SIG-M5 treated with dmso at 0.1 percent for 504 hours (cell line): ENCODE data around the gene UNC45A.

Experiments
- DNase-seq: peaks from one replicate; lab custom pipeline; 2025; ENCODE audit not compliant: unreplicated experiment; lab: John Stamatoyannopoulos, UW

UNC45A gene

GRCh38 chr15:90941038-90941437 lies 6.0 kb downstream of the UNC45A start:
- no peak for DNase-seq

DNA sequence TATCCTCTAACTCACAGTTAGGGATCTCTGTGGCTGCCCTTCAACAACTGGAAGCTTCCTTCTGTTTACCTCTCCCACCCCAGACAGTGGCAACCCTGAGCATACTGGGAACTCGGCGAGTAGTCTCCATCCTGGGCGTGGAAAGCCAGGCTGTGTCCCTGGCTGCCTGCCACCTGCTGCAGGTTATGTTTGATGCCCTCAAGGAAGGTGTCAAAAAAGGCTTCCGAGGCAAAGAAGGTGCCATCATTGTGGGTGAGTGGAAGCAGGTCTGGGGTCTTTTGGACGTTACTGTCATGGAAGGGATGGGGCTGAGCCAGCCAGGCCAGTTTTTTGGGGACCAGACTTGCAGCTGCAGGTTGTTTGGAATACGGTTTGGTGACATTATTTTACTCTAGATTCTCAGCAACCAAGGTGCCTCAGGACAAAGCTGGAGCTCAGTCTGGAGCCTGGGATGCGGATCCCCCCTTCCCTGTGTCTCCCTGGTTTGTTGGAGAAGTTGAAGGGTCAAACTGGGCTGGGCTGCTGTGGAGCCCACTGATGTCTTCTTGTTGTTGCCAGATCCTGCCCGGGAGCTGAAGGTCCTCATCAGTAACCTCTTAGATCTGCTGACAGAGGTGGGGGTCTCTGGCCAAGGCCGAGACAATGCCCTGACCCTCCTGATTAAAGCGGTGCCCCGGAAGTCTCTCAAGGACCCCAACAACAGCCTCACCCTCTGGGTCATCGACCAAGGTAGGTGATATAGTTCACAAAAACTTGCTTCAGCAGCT lies 7.5 kb downstream of the UNC45A start:
- DNase-seq: no peak

GRCh38 chr15:90945091-90945490 lies 10.0 kb downstream of the UNC45A start:
- DNase-seq: no peak

DNA sequence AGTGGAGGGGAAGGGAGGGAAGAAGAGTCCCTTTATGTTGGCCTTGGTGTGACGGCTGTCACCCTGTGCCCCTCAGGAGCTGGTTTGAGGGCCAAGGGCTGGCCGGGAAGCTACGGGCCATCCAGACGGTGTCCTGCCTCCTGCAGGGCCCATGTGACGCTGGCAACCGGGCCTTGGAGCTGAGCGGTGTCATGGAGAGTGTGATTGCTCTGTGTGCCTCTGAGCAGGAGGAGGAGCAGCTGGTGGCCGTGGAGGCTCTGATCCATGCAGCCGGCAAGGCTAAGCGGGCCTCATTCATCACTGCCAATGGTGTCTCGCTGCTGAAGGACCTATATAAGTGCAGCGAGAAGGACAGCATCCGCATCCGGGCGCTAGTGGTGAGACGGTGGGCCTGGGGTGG lies 11.5 kb downstream of the UNC45A start:
- DNase-seq: no peak

DNA sequence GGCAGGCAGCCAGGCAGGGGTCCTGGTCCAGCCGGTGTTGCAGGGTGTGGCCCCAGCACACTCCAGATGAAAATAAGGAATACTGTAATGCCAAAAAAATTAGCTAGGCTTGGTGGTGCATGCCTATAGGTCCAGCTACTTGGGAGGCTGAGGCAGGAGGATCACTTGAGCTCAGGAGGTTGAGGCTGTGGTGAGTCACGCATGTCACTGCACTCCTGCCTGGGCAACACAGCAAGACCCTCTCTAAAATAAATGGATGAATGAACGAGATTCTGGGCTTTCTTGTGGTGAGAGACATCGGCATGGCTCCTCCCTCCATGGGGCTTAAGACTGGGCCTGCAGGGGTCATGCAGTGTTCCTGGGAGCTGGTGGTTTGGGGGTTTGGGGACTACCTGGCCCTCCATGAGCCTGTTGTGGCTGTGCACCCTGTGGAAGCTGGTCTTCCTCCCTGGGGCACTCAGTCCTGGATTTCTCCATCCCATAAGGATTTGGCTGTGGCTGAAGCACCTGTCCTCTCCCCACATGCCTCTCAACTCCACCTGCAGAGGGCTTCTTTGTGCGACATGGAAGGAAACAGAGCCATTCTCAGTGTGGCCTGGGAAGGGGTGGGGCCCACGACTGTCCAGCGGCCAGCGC lies 12.0 kb downstream of the UNC45A start:
- no peak for DNase-seq

DNA sequence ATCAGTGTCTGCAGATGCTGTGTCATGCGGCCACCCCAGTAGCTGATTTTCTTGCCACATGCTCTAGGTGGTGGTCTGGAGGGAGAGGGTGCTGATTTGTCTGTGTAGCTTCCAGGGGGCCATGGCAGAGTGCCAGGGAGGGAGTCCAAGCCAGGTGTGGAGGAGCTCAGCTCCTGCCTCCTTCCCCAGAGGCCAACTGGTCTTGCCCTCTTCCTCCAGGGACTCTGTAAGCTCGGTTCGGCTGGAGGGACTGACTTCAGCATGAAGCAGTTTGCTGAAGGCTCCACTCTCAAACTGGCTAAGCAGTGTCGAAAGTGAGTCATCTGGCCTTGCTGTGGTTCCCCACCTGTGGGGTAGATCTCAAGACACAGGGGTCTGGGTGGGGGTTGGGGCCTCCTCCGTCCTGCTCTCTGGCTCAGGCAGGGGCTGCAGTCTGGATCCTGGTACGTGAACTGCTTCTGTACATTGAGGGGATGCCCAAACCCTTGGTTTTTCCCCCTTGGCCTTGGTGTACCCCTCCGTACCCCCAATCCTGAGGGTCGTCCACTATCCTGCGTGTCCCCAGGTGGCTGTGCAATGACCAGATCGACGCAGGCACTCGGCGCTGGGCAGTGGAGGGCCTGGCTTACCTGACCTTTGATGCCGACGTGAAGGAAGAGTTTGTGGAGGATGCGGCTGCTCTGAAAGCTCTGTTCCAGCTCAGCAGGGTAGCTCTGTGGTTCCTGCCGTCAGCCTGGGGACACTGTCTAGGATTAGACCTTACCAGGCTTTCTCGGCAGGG lies 12.7 kb downstream of the UNC45A start:
- no peak for DNase-seq

- no peak for DNase-seq
Observed at GRCh38 chr15:90948506-90948905, 13.4 kb downstream of the UNC45A start.

DNA sequence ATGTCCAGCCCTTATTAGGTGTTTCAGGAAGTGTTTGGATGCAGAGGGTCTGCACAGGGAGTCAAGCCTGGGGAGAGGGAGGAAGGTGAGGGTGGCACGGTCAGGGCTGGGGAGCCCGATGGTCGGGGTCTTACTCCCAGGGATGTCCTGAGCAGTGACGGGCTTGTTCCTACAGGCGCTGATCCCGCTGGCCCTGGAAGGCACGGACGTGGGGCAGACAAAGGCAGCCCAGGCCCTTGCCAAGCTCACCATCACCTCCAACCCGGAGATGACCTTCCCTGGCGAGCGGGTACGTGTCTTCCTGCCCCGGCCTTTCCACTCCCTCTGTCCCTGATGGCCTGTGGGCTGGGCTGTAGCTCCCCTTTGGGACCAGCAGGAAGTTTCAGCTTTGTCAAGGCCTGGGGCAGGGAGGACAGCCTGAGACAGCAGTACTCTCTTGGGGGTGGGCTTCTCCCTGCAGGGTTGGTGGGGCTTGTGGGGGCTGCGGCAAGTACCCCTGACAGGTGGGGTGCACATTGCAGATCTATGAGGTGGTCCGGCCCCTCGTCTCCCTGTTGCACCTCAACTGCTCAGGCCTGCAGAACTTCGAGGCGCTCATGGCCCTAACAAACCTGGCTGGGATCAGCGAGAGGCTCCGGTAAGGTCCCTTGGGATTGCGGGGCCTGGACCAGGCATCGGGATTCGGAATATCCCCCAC lies 15.0 kb downstream of the UNC45A start:
- no peak for DNase-seq

- DNase-seq: no peak
Observed at GRCh38 chr15:90950676-90951075, 15.6 kb downstream of the UNC45A start.

GRCh38 chr15:90952901-90953677 lies 18.0 kb downstream of the UNC45A start:
- DNase-seq: no peak

DNA sequence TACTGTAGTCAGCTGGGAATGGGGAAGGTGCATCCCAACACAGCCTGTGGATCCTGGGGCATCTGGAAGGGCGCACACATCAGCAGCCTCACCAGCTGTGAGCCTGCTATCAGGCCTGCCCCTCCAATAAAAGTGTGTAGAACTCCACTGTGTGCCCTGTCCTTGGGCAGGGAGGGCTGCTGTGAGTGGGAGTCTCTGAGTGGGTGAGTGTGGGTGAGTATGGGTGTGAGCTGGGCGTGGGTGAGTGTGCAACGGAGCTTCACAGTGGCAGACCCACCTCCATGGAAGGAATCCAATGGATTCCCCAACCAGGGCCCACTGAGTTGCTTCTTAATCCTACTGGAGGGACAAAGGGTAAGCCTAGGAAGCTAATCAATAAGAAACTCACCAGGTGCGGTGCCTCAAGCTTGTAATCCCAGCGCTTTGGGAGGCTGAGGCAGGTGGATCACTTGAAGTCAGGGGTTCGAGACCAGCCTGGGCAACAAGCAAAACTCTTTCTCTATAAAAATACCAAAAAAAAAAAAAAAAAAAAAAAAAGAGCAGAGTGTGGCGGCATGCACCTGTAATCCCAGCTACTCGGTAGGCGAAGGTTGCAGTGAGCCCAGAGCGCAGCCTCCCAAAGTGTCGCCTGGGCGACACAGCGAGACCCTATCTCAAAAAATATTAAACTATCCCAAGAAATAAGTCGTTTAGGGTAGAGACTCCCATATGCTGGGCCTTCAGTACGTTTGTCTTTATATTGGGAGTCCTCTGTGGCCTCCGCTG lies 19.0 kb downstream of the UNC45A start:
- DNase-seq: no peak

GRCh38 chr15:90954712-90955623 lies 19.9 kb downstream of the UNC45A start, which contains the start of gene RCCD1:
Gene RCCD1 (plus strand): TSS chr15:90954884. CDS start chr15:90956735, 1,851 bp downstream.
- DNase-seq: peak; percentile 96

- DNase-seq: no peak
Observed at GRCh38 chr15:90955624-90956273, 20.7 kb downstream of the UNC45A start.

DNA sequence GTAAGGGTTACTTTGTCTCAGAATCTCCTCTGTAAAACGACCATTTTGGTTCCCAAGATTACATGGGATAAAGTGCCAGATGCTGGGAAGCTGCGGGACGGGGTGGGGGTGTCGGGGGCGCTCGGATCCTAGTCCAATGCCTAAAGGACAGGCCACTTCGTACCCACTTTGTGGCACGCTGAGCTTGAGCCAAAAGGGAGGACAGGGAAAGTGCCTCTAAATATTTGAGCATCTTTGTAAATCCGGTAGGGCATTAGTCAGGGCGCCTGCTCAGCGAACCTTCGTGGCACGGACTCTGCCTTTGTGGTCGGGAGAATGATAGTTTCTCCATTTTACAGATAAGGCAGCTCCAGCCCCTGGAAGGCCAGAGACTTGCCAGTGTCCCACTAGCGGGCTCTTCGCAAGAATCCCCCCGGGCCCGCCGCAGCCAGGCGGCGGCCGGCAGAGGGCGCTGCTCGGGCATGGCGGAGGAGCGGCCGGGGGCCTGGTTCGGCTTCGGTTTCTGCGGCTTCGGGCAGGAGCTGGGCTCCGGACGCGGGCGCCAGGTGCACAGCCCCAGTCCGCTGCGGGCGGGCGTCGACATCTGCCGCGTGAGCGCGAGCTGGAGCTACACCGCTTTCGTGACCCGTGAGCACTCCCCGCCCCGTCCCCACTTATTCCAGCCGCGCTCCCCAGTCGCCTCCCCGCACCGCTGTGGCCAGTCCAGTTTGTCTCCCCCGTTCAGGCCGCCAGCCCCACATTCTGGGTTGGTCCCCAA lies 21.4 kb downstream of the UNC45A start:
- DNase-seq: peak; percentile 42

GRCh38 chr15:90957031-90957790 lies 22.1 kb downstream of the UNC45A start:
- DNase-seq: no peak

DNA sequence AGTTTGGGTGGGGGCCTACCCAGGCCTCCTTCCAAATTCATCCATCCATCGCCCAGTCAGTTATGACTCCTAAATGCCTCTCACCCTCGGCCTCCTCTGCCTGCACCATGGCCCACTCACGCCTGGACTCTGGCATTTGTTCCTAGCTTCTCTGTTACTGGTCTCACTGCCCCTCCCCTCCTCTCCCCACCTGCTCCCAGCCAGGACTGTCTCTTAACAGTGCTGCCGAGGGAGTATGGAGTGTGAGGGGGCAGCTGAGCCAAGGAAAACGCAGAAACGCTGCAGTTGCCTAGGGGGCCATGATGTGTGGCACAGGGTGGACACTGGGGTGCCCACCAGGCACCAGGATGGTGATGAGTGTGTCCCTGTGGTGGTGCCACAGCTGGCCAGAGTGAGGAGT lies 22.7 kb downstream of the UNC45A start:
- no peak for DNase-seq
